Trophoblast cell (in vitro differentiated cells and primary cell): ENCODE data around the gene NAIF1.
A peak's percentile ranks its signal among the peaks of the same experiment; 100 is the strongest.

Source experiments
- DNase-seq, 2 donors: peaks; one replicate each; pipeline ENCODE4 v3.0.0-alpha.2; 2016
- H2AFZ ChIP-seq: 2 replicates; pipeline ENCODE4 v1.6.1; 2013; ENCODE audit warnings: low read length, moderate library complexity, mild to moderate bottlenecking; ENCODE audit not compliant: insufficient read depth, poor library complexity
- H2AK5ac ChIP-seq: 2 replicates; pipeline ENCODE4 v1.6.1; 2013; ENCODE audit warnings: mild to moderate bottlenecking, low read length
- H2BK120ac ChIP-seq: 2 replicates; pipeline ENCODE4 v1.6.1; 2013; ENCODE audit warnings: low read length, mild to moderate bottlenecking, moderate library complexity; ENCODE audit not compliant: insufficient read depth, poor library complexity
- H2BK12ac ChIP-seq: 2 replicates; pipeline ENCODE4 v1.6.1; 2013; ENCODE audit warnings: mild to moderate bottlenecking, low read length, moderate library complexity
- H2BK5ac ChIP-seq: 2 replicates; pipeline ENCODE4 v1.6.1; 2013; ENCODE audit warnings: low read length, low read depth, moderate library complexity, mild to moderate bottlenecking; ENCODE audit not compliant: poor library complexity
- H3K14ac ChIP-seq: 2 replicates; pipeline ENCODE4 v1.6.1; 2013; ENCODE audit warnings: mild to moderate bottlenecking, low read length
- H3K18ac ChIP-seq: 2 replicates; pipeline ENCODE4 v1.6.1; 2013; ENCODE audit warnings: mild to moderate bottlenecking, low read length
- H3K23ac ChIP-seq: 2 replicates; pipeline ENCODE4 v1.6.1; 2013; ENCODE audit warnings: low read length
- H3K27ac ChIP-seq: 2 replicates; pipeline ENCODE4 v1.5.1; 2013; ENCODE audit warnings: low read depth, mild to moderate bottlenecking, inconsistent platforms, low read length, moderate library complexity
- H3K27me3 ChIP-seq: 2 replicates; pipeline ENCODE4 v1.6.1; 2013; ENCODE audit warnings: inconsistent platforms, mild to moderate bottlenecking, low read length, moderate library complexity; ENCODE audit not compliant: insufficient read depth
- H3K36me3 ChIP-seq, 2 experiments: 1 replicate in 1 of 2; 2 replicates in 1 of 2; pipeline ENCODE4 v1.6.1; 2013; ENCODE audit warnings: low read length in 2 of 2, mild to moderate bottlenecking in 2 of 2, moderate library complexity in 1 of 2; ENCODE audit not compliant: insufficient read depth in 2 of 2, control insufficient read depth in 1 of 2
- H3K4ac ChIP-seq: 2 replicates; pipeline ENCODE4 v1.6.1; 2013; ENCODE audit warnings: low read depth, mild to moderate bottlenecking, low read length, moderate library complexity
- H3K4me1 ChIP-seq, 2 experiments: 1 replicate in 1 of 2; 2 replicates in 1 of 2; pipeline ENCODE4 v1.6.1; 2013; ENCODE audit warnings: low read length in 2 of 2, mild to moderate bottlenecking in 2 of 2, moderate library complexity in 1 of 2; ENCODE audit not compliant: insufficient read depth in 2 of 2, control insufficient read depth in 1 of 2
- H3K4me2 ChIP-seq: 2 replicates; pipeline ENCODE4 v1.6.1; 2013; ENCODE audit warnings: inconsistent platforms, mild to moderate bottlenecking, low read length, moderate library complexity
- H3K4me3 ChIP-seq: 2 replicates; pipeline ENCODE4 v1.5.1; 2013; ENCODE audit warnings: mild to moderate bottlenecking, low read depth, low read length, inconsistent platforms
- H3K79me1 ChIP-seq: one replicate; pipeline ENCODE4 v1.6.1; 2013; ENCODE audit warnings: low read length
- H3K79me2 ChIP-seq: 2 replicates; pipeline ENCODE4 v1.6.1; 2013; ENCODE audit warnings: low read length, mild to moderate bottlenecking; ENCODE audit not compliant: control insufficient read depth, insufficient read depth, poor library complexity
- H3K9ac ChIP-seq: 2 replicates; pipeline ENCODE4 v1.6.1; 2013; ENCODE audit warnings: mild to moderate bottlenecking, low read length
- H3K9me3 ChIP-seq: 2 replicates; pipeline ENCODE4 v1.6.1; 2013; ENCODE audit warnings: low read depth, mild to moderate bottlenecking, control low read depth, inconsistent platforms, low read length; ENCODE audit not compliant: insufficient read depth
- H4K12ac ChIP-seq: 2 replicates; pipeline ENCODE4 v1.6.1; 2013; ENCODE audit warnings: low read depth, mild to moderate bottlenecking, low read length, moderate library complexity
- H4K8ac ChIP-seq: 2 replicates; pipeline ENCODE4 v1.6.1; 2013; ENCODE audit warnings: low read depth, mild to moderate bottlenecking, low read length, moderate library complexity
- H4K91ac ChIP-seq: one replicate; pipeline ENCODE4 v1.6.1; 2013; ENCODE audit warnings: low read depth, mild to moderate bottlenecking, low read length, moderate library complexity
- WGBS: extraction: QIAGEN DNeasy Blood & Tissue Kit; methylation state at CpG from one replicate; pipeline ENCODE4 v1.1.7; 2013; ENCODE audit warnings: missing lambda C conversion rate; ENCODE audit not compliant: insufficient read length, insufficient coverage; ENCODE audit errors: extremely low coverage; 5-methylcytosine and 5-hydroxymethylcytosine counted together

Gene NAIF1

GRCh38 chr9:128105538-128106175 is 38.5 kb upstream of the NAIF1 start:
- H3K4me3 ChIP-seq: no peak overlapping the region
- H4K8ac ChIP-seq: no peak overlapping the region
- H2BK5ac ChIP-seq: no peak overlapping the region
- H2BK12ac ChIP-seq: no peak overlapping the region
- no peaks in the 10 kb centered on the region for H3K79me1 ChIP-seq
- no CpG with 5 or more reads among the region's 21 CpGs for WGBS
- no peaks in the 10 kb centered on the region for H3K9me3 ChIP-seq
- no peak overlapping the region for H3K27ac ChIP-seq
- H3K23ac ChIP-seq: no peak overlapping the region
- H3K79me2 ChIP-seq: no peaks in the 10 kb centered on the region
- peak overlapping the region; percentile 13 for H3K18ac ChIP-seq
- no peak overlapping the region for H2BK120ac ChIP-seq
- H3K9ac ChIP-seq: no peak overlapping the region
- H3K4ac ChIP-seq: no peak overlapping the region
- no peak overlapping the region for H4K91ac ChIP-seq
- H3K14ac ChIP-seq: no peak overlapping the region
- no peak overlapping the region for H3K4me2 ChIP-seq
- H3K4me1 ChIP-seq: peaks cover 4 to 9% of the 10 kb centered on the region in 2 experiments
- H4K12ac ChIP-seq: no peak overlapping the region
- no peaks in the 10 kb centered on the region for H3K27me3 ChIP-seq
- no peak overlapping the region for H2AK5ac ChIP-seq
- peaks cover 65 to 71% of the 10 kb centered on the region in 2 experiments for H3K36me3 ChIP-seq
- DNase-seq: no peak
- H2AFZ ChIP-seq: no peak overlapping the region

GRCh38 chr9:128104171-128104618 is 37.1 kb upstream of the NAIF1 start:
- no peak overlapping the region for H2BK120ac ChIP-seq
- no CpG with 5 or more reads among the region's 6 CpGs for WGBS
- no peak overlapping the region for H4K91ac ChIP-seq

GRCh38 chr9:128103589-128103962 is 36.5 kb upstream of the NAIF1 start:
- no peak overlapping the region for H2BK5ac ChIP-seq
- peak in 1 of 2 donors; percentile 49 for DNase-seq
- H2AK5ac ChIP-seq: no peak overlapping the region
- H3K23ac ChIP-seq: no peak overlapping the region
- H3K4ac ChIP-seq: no peak overlapping the region
- no peak overlapping the region for H3K27ac ChIP-seq
- peaks cover 12% of the 10 kb centered on the region for H3K79me1 ChIP-seq
- no CpG with 5 or more reads among the region's 8 CpGs for WGBS
- no peak overlapping the region for H2BK120ac ChIP-seq
- H3K14ac ChIP-seq: no peak overlapping the region
- no peak overlapping the region for H4K12ac ChIP-seq
- no peak overlapping the region for H2BK12ac ChIP-seq
- no peaks in the 10 kb centered on the region for H3K9me3 ChIP-seq
- H3K4me2 ChIP-seq: no peak overlapping the region
- no peak overlapping the region for H3K18ac ChIP-seq
- H3K9ac ChIP-seq: no peak overlapping the region
- no peak overlapping the region for H2AFZ ChIP-seq
- H3K4me1 ChIP-seq: peaks cover 22 to 27% of the 10 kb centered on the region in 2 experiments
- no peak overlapping the region for H4K8ac ChIP-seq
- no peaks in the 10 kb centered on the region for H3K27me3 ChIP-seq
- H3K79me2 ChIP-seq: peaks cover 7% of the 10 kb centered on the region
- peaks cover 64 to 66% of the 10 kb centered on the region in 2 experiments for H3K36me3 ChIP-seq
- no peak overlapping the region for H4K91ac ChIP-seq
- H3K4me3 ChIP-seq: no peak overlapping the region

More at GRCh38 chr9:128104171-128104618, 37.1 kb upstream of the NAIF1 start:
- H2AFZ ChIP-seq: no peak overlapping the region
- no peak overlapping the region for H3K4ac ChIP-seq
- no peaks in the 10 kb centered on the region for H3K27me3 ChIP-seq
- H2AK5ac ChIP-seq: no peak overlapping the region
- no peak overlapping the region for H3K4me2 ChIP-seq
- H4K8ac ChIP-seq: no peak overlapping the region
- H3K79me1 ChIP-seq: peaks cover 7% of the 10 kb centered on the region
- H3K4me1 ChIP-seq: peaks cover 18 to 24% of the 10 kb centered on the region in 2 experiments
- H3K9me3 ChIP-seq: no peaks in the 10 kb centered on the region
- H2BK5ac ChIP-seq: no peak overlapping the region
- no peak overlapping the region for H3K23ac ChIP-seq
- no peak overlapping the region for H3K18ac ChIP-seq
- H3K79me2 ChIP-seq: peaks cover 4% of the 10 kb centered on the region
- H2BK12ac ChIP-seq: no peak overlapping the region
- no peak overlapping the region for H3K9ac ChIP-seq
- no peak overlapping the region for H3K4me3 ChIP-seq
- no peak overlapping the region for H4K12ac ChIP-seq
- peak in 1 of 2 donors; percentile 64 for DNase-seq
- no peak overlapping the region for H3K27ac ChIP-seq
- H3K36me3 ChIP-seq: peaks cover 66 to 67% of the 10 kb centered on the region in 2 experiments
- H3K14ac ChIP-seq: no peak overlapping the region

- no peak overlapping the region for H3K23ac ChIP-seq
- H2BK120ac ChIP-seq: no peak overlapping the region
- peaks cover 60 to 62% of the 10 kb centered on the region in 2 experiments for H3K36me3 ChIP-seq
- no peak overlapping the region for H3K27ac ChIP-seq
- no peak overlapping the region for H2AFZ ChIP-seq
- H2BK12ac ChIP-seq: no peak overlapping the region
- no peaks in the 10 kb centered on the region for H3K9me3 ChIP-seq
- no peak overlapping the region for H3K9ac ChIP-seq
- no peak overlapping the region for H3K4ac ChIP-seq
- H3K79me2 ChIP-seq: peaks cover 10% of the 10 kb centered on the region
- no peak overlapping the region for H4K12ac ChIP-seq
- no peak overlapping the region for H3K14ac ChIP-seq
- WGBS: no CpG with 5 or more reads among the region's 23 CpGs
- H3K4me1 ChIP-seq: peaks cover 22 to 27% of the 10 kb centered on the region in 2 experiments
- H3K4me3 ChIP-seq: no peak overlapping the region
- H2BK5ac ChIP-seq: no peak overlapping the region
- no peak overlapping the region for H3K4me2 ChIP-seq
- H3K27me3 ChIP-seq: no peaks in the 10 kb centered on the region
- H4K91ac ChIP-seq: no peak overlapping the region
- H4K8ac ChIP-seq: no peak overlapping the region
- H3K18ac ChIP-seq: no peak overlapping the region
- H2AK5ac ChIP-seq: no peak overlapping the region
- H3K79me1 ChIP-seq: peaks cover 16% of the 10 kb centered on the region
- DNase-seq: peak in 1 of 2 donors; percentile 45
Measured at GRCh38 chr9:128102861-128103588, 35.9 kb upstream of the NAIF1 start.
